PC-3 (cell line): Measurements from ENCODE around the gene YIPF4. TPM values are rescaled to one million over a fixed set of nuclear protein-coding genes. Genes with fewer than 3 reads are reported as not detected.

Experiments
- ATAC-seq: fragments of 200-7000 bp; cut with Tn5 transposase; 2 replicates; pipeline ENCODE4 v1.9.1; 2020; ENCODE audit warnings: mild to moderate bottlenecking, moderate library complexity
- Bru-seq: library from RNA; stranded (reverse); fragments of 400-500 nt; gene quantifications from one replicate; lab custom pipeline; 2021; lab: Mats Ljungman, UMichigan
- BruChase-seq, 2 experiments: library from RNA; stranded (reverse); fragments of 400-500 nt; gene quantifications; one replicate each; lab custom pipeline; 2021; lab: Mats Ljungman, UMichigan
- BruUV-seq: library from RNA; stranded (reverse); fragments of 400-500 nt; replicated peaks from 2 replicates; lab custom pipeline; 2021; lab: Mats Ljungman, UMichigan
- CTCF ChIA-PET: fragments of 300-600 bp; sonication (Branson Sonifier 250); formaldehyde crosslinking; loops from one replicate; lab custom pipeline; 2022; ENCODE audit warnings: antibody characterized with exemption; lab: Charles Lee
- POLR2A ChIA-PET: fragments of 300-600 bp; sonication (Branson Sonifier 250); formaldehyde crosslinking; loops from one replicate; lab custom pipeline; 2022; ENCODE audit warnings: antibody characterized with exemption; ENCODE audit not compliant: unreplicated experiment; lab: Charles Lee
- DNase-seq: peaks from one replicate; pipeline ENCODE4 v3.0.0-alpha.2; 2015
- H2AFZ ChIP-seq: fragments of 300-600 bp; sonication (generic); 2 replicates; pipeline ENCODE4 v1.6.0; 2016; ENCODE audit warnings: antibody characterized with exemption, low read length
- H3F3A ChIP-seq: fragments of 300-600 bp; sonication (generic); one replicate; pipeline ENCODE4 v1.6.0; 2017; ENCODE audit warnings: antibody characterized with exemption, low read length, control low read depth, mild to moderate bottlenecking; ENCODE audit not compliant: unreplicated experiment
- H3K27ac ChIP-seq: fragments of 300-600 bp; sonication (generic); 2 replicates; pipeline ENCODE4 v1.5.1; 2016; ENCODE audit warnings: mild to moderate bottlenecking, low read length
- H3K27me3 ChIP-seq: fragments of 300-600 bp; sonication (generic); 2 replicates; pipeline ENCODE4 v1.6.1; 2016; ENCODE audit warnings: low read length, mixed read lengths
- H3K36me3 ChIP-seq: fragments of 300-600 bp; sonication (generic); 2 replicates; pipeline ENCODE4 v1.6.1; 2016; ENCODE audit warnings: low read depth, mixed run types, low read length, mixed read lengths
- H3K4me1 ChIP-seq: fragments of 300-600 bp; sonication (generic); 2 replicates; pipeline ENCODE4 v1.5.1; 2016; ENCODE audit warnings: low read length; ENCODE audit not compliant: insufficient read depth
- H3K4me2 ChIP-seq: fragments of 300-600 bp; sonication (generic); 2 replicates; pipeline ENCODE4 v1.6.0; 2016; ENCODE audit warnings: low read length
- H3K4me3 ChIP-seq: fragments of 300-600 bp; sonication (generic); 2 replicates; pipeline ENCODE4 v1.5.1; 2016; ENCODE audit warnings: mild to moderate bottlenecking, low read length, mixed read lengths
- H3K79me2 ChIP-seq: fragments of 300-600 bp; sonication (generic); 2 replicates; pipeline ENCODE4 v1.6.1; 2017; ENCODE audit warnings: low read length, mixed read lengths
- H3K9ac ChIP-seq: fragments of 300-600 bp; sonication (generic); 2 replicates; pipeline ENCODE4 v1.6.0; 2016; ENCODE audit warnings: mild to moderate bottlenecking, low read length
- H3K9me2 ChIP-seq: fragments of 300-600 bp; sonication (generic); replicated peaks from 2 replicates; pipeline ENCODE4 v1.6.1; 2016; ENCODE audit warnings: mixed run types, low read length, mixed read lengths
- H3K9me3 ChIP-seq: fragments of 300-600 bp; sonication (generic); 2 replicates; pipeline ENCODE4 v1.6.1; 2016; ENCODE audit warnings: low read length, mixed read lengths
- H4K20me1 ChIP-seq: fragments of 300-600 bp; sonication (generic); 2 replicates; pipeline ENCODE4 v1.6.1; 2016; ENCODE audit warnings: low read length, mixed read lengths
- CTCF ChIP-seq: fragments of 300-600 bp; sonication (generic); conservative IDR thresholded peaks from 2 replicates; pipeline ENCODE4 v1.5.1; 2017; ENCODE audit warnings: antibody characterized with exemption, low read depth, mild to moderate bottlenecking, low read length
- EZH2 ChIP-seq: fragments of 300-600 bp; sonication (generic); IDR thresholded peaks from one replicate; pipeline ENCODE4 v1.6.1; 2017; ENCODE audit warnings: antibody characterized with exemption, mild to moderate bottlenecking, low read length; ENCODE audit not compliant: unreplicated experiment
- EZH2phosphoT487 ChIP-seq: fragments of 300-600 bp; sonication (generic); IDR thresholded peaks from 2 replicates; pipeline ENCODE4 v1.6.1; 2018; ENCODE audit warnings: mild to moderate bottlenecking, antibody characterized with exemption, low read length, borderline replicate concordance
- intact Hi-C: fragments of 100-400 bp; cut with micrococcal nuclease; formaldehyde crosslinking; loops from 2 replicates; pipeline ENCODE4 v1.9.0; 2023
- long read RNA-seq: library from polyadenylated mRNA; unstranded; transcript quantifications from one replicate; pipeline ENCODE4 v2.0.0, GENCODE V29; 2021; ENCODE audit not compliant: unreplicated experiment
- total RNA-seq: library from RNA; depleted of rRNA; stranded (reverse); fragments of >200 nt; gene quantifications from 2 replicates; pipeline ENCODE4 v1.2.3, GENCODE V29; 2014; rRNA removed

The YIPF4 gene
- total RNA-seq = 9.6 and 13.1 TPM in 2 replicates
- percentile 85 among the genes with signal in this experiment for Bru-seq, nascent RNA
- percentile 83 among the genes with signal in this experiment for BruChase-seq, experiment 1, labeled RNA remaining after a 6-hour chase
- BruChase-seq, experiment 2, labeled RNA remaining after a 2-hour chase = percentile 86 among the genes with signal in this experiment
- long read RNA-seq, full-length matches to known transcripts = 202 of 243 reads
- long read RNA-seq, partial matches to known transcripts = 4 of 243 reads
- long read RNA-seq, other reads (novel, unspliced or antisense) = 37 of 243 reads

- no peaks in the 10 kb centered on the region for H3F3A ChIP-seq
- H3K27me3 ChIP-seq = no peaks in the 10 kb centered on the region
- intact Hi-C loops = no loop called here
- H3K4me3 ChIP-seq = peak within 1 kb of the TSS; percentile 88
- peak within 1 kb of the TSS; percentile 92 for H2AFZ ChIP-seq
- ChIA-PET CTCF (no interaction called here), POLR2A (interaction anchor here (0.5 to 0.6 kb wide), 2 partner anchors 22 to 32 kb away, joined by 3 to 20 read pairs; no protein-coding TSS in a partner anchor)
- H3K36me3 ChIP-seq = no peaks in the 10 kb centered on the region
- H3K27ac ChIP-seq = no peak within 1 kb of the TSS; the same call in 1 of the 2 replicates
- peak; percentile 99 for ATAC-seq
- no peak for TF ChIP-seq CTCF
- TF ChIP-seq EZH2 = no peak
- TF ChIP-seq EZH2phosphoT487 = no peak
- peaks cover 35% of the 10 kb centered on the region for H3K79me2 ChIP-seq
- H3K9me3 ChIP-seq = no peaks in the 10 kb centered on the region
- BruUV-seq = no TSS peak
- peaks cover 11% of the 10 kb centered on the region for H3K4me1 ChIP-seq
- H3K4me2 ChIP-seq = peak within 1 kb of the TSS; percentile 88
- no peaks in the 10 kb centered on the region for H3K9me2 ChIP-seq
- peak; percentile 91 for DNase-seq
- no peaks in the 10 kb centered on the region for H4K20me1 ChIP-seq
- peak within 1 kb of the TSS; percentile 87 for H3K9ac ChIP-seq
These were observed at the start of gene YIPF4 for GRCh38 chr2:32277674-32278477. Gene YIPF4, plus strand, starts transcription at chr2:32277904. Its CDS starts 252 bp downstream, at chr2:32278156.

GRCh38 chr2:32228181-32228580 is 49.5 kb upstream of the YIPF4 start:
- Histone ChIP-seq H3K9ac (no peak overlapping the region), H3K9me2 (no peaks in the 10 kb centered on the region), H3K4me1 (peaks cover 11% of the 10 kb centered on the region), H4K20me1 (no peaks in the 10 kb centered on the region), H3K4me2 (no peak overlapping the region), H3K9me3 (no peaks in the 10 kb centered on the region), H3K4me3 (no peak overlapping the region), H2AFZ (no peak overlapping the region), H3K27ac (no peak overlapping the region), H3K79me2 (no peaks in the 10 kb centered on the region), H3K36me3 (peaks cover 6% of the 10 kb centered on the region; the same call in 1 of the 2 replicates), H3F3A (no peaks in the 10 kb centered on the region), H3K27me3 (no peaks in the 10 kb centered on the region)
- intact Hi-C loops = no loop called here
- POLR2A ChIA-PET = no interaction called here
- CTCF ChIA-PET = no interaction called here
- no peak for ATAC-seq
- no peak for TF ChIP-seq EZH2phosphoT487
- TF ChIP-seq EZH2 = no peak
- no peak for TF ChIP-seq CTCF
- no TSS peak for BruUV-seq
- no peak for DNase-seq
